ENCODE measurements around the gene CARD11.

- TF ChIP-seq CTCF (IDR thresholded peaks at IDR 0.05; ENCODE audit: poor library complexity, severe bottlenecking) (no peak), POLR2AphosphoS5 (IDR thresholded peaks at IDR 0.05) (no peak), EP300 (conservative IDR thresholded peaks at IDR 0.05; ENCODE audit: poor library complexity, severe bottlenecking) (no peak), EZH2 (IDR thresholded peaks at IDR 0.05; ENCODE audit: borderline replicate concordance, insufficient read depth, low read length, poor library complexity, severe bottlenecking) (no peak), REST (IDR thresholded peaks at IDR 0.05; ENCODE audit: borderline replicate concordance) (no peak), TAF1 (IDR thresholded peaks at IDR 0.05; ENCODE audit: low read depth) (no peak), MXI1 (conservative IDR thresholded peaks at IDR 0.05; ENCODE audit: poor library complexity, severe bottlenecking) (no peak), RAD21 (conservative IDR thresholded peaks at IDR 0.05) (no peak), SMC3 (conservative IDR thresholded peaks at IDR 0.05; ENCODE audit: poor library complexity) (no peak)
Observed at GRCh38 chr7:2887816-2888215, 155.9 kb downstream of the CARD11 start.
